ENCODE data around the gene NCKAP5.
"Not testable (repeated sequence)": the region's sequence is repeated elsewhere in the genome, so short reads cannot be mapped to it uniquely, and the experiment has no call there.

Gene NCKAP5

DNA sequence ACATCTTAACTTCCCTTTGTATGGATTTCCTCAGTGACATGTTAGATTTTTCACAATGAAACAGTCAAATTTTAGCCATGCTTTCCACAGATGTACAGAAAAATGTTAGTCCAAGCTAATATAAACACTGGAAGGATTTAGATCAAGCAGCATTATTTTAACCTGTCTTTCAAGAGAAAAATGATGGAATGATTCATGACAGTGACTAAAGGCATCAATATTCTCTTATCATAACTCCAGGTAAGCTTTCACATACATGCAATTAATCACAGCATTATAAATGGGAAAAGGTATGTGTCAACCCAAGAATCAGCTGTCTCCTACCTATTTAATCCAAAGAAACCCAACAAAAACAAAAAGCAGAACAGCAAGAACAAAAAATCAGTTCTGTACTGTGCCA, 92.7 kb downstream of the NCKAP5 start:
- no peaks in the 10 kb centered on the region for H3K79me2 ChIP-seq (ENCODE audit: insufficient read depth, low read length)
- no peak overlapping the region for H3K9ac ChIP-seq (ENCODE audit: low read length)
- no peak overlapping the region for H2AFZ ChIP-seq (ENCODE audit: low read length)
- H3K36me3 ChIP-seq (ENCODE audit: insufficient read depth, low read length) = no peaks in the 10 kb centered on the region
- no peaks in the 10 kb centered on the region for H3K27me3 ChIP-seq (ENCODE audit: insufficient read depth, low read length)
- TF ChIP-seq EZH2 (IDR thresholded peaks at IDR 0.05; ENCODE audit: borderline replicate concordance, low read length) = no peak
- TF ChIP-seq, protein P1, sequence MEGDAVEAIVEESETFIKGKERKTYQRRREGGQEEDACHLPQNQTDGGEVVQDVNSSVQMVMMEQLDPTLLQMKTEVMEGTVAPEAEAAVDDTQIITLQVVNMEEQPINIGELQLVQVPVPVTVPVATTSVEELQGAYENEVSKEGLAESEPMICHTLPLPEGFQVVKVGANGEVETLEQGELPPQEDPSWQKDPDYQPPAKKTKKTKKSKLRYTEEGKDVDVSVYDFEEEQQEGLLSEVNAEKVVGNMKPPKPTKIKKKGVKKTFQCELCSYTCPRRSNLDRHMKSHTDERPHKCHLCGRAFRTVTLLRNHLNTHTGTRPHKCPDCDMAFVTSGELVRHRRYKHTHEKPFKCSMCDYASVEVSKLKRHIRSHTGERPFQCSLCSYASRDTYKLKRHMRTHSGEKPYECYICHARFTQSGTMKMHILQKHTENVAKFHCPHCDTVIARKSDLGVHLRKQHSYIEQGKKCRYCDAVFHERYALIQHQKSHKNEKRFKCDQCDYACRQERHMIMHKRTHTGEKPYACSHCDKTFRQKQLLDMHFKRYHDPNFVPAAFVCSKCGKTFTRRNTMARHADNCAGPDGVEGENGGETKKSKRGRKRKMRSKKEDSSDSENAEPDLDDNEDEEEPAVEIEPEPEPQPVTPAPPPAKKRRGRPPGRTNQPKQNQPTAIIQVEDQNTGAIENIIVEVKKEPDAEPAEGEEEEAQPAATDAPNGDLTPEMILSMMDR (IDR thresholded peaks at IDR 0.05; ENCODE audit: low read length) = no peak
- no peak overlapping the region for H3K4me3 ChIP-seq (ENCODE audit: low read depth, low read length, poor library complexity, severe bottlenecking)
- no peak overlapping the region for H3K4me2 ChIP-seq (ENCODE audit: low read length)
- H3K9me3 ChIP-seq (ENCODE audit: low read length) = no peaks in the 10 kb centered on the region
- H3F3A ChIP-seq (ENCODE audit: insufficient read depth, low read length) = no peaks in the 10 kb centered on the region
- H3K4me1 ChIP-seq (ENCODE audit: insufficient read depth, low read length, severe bottlenecking) = no peaks in the 10 kb centered on the region
- no peaks in the 10 kb centered on the region for H4K20me1 ChIP-seq (ENCODE audit: insufficient read depth, low read length)
- no peaks in the 10 kb centered on the region for H3K9me2 ChIP-seq (ENCODE audit: low read depth, low read length)
- H3K27ac ChIP-seq (ENCODE audit: low read depth, low read length, poor library complexity, severe bottlenecking) = no peak overlapping the region

DNA sequence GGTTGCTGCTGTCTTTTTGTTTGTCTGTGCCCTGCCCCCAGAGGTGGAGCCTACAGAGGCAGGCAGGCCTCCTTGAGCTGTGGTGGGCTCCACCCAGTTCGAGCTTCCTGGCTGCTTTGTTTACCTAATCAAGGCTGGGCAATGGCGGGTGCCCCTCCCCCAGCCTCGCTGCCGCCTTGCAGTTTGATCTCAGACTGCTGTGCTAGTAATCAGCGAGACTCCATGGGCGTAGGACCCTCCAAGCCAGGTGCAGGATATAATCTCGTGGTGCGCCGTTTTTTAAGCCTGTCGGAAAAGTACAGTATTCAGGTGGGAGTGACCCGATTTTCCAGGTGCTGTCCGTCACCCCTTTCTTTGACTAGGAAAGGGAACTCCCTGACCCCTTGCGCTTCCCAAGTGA, 97.8 kb downstream of the NCKAP5 start:
- not testable (repeated sequence) for H4K20me1 ChIP-seq (ENCODE audit: insufficient read depth, low read length); H3K79me2 ChIP-seq (ENCODE audit: insufficient read depth, low read length); H3K4me2 ChIP-seq (ENCODE audit: low read length); H3F3A ChIP-seq (ENCODE audit: insufficient read depth, low read length); H3K9me3 ChIP-seq (ENCODE audit: low read length); H2AFZ ChIP-seq (ENCODE audit: low read length); H3K4me1 ChIP-seq (ENCODE audit: insufficient read depth, low read length, severe bottlenecking); H3K9ac ChIP-seq (ENCODE audit: low read length); H3K27me3 ChIP-seq (ENCODE audit: insufficient read depth, low read length); H3K4me3 ChIP-seq (ENCODE audit: low read depth, low read length, poor library complexity, severe bottlenecking); H3K36me3 ChIP-seq (ENCODE audit: insufficient read depth, low read length); H3K27ac ChIP-seq (ENCODE audit: low read depth, low read length, poor library complexity, severe bottlenecking); H3K9me2 ChIP-seq (ENCODE audit: low read depth, low read length)

DNA sequence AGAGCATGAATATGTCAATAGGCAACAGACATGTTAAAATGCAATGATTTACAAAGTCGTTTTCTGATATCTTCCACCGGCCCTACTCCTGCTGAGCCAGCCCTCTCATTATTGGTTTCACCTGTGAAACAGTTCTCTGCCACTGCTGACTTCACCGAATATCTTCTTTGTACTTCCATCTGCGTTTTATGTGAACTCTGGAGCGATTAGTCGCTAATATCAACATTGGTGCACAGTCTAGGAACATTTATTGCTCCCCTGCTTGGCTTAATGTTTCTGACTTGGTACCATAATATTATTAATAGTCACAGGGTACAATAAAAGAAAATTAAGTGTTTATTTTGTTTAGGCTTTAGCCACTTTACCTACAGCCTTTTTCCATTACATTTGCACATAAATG, 105.5 kb downstream of the NCKAP5 start:
- no peak overlapping the region for H3K9ac ChIP-seq (ENCODE audit: low read length)
- no peaks in the 10 kb centered on the region for H3K27me3 ChIP-seq (ENCODE audit: insufficient read depth, low read length)
- H3K4me3 ChIP-seq (ENCODE audit: low read depth, low read length, poor library complexity, severe bottlenecking) = no peak overlapping the region
- H3K36me3 ChIP-seq (ENCODE audit: insufficient read depth, low read length) = no peaks in the 10 kb centered on the region
- H2AFZ ChIP-seq (ENCODE audit: low read length) = no peak overlapping the region
- H3F3A ChIP-seq (ENCODE audit: insufficient read depth, low read length) = no peaks in the 10 kb centered on the region
- H3K27ac ChIP-seq (ENCODE audit: low read depth, low read length, poor library complexity, severe bottlenecking) = no peak overlapping the region
- H3K4me2 ChIP-seq (ENCODE audit: low read length) = no peak overlapping the region
- H3K79me2 ChIP-seq (ENCODE audit: insufficient read depth, low read length) = no peaks in the 10 kb centered on the region
- H4K20me1 ChIP-seq (ENCODE audit: insufficient read depth, low read length) = no peaks in the 10 kb centered on the region
- no peaks in the 10 kb centered on the region for H3K9me3 ChIP-seq (ENCODE audit: low read length)
- no peaks in the 10 kb centered on the region for H3K4me1 ChIP-seq (ENCODE audit: insufficient read depth, low read length, severe bottlenecking)
- TF ChIP-seq EZH2 (IDR thresholded peaks at IDR 0.05; ENCODE audit: borderline replicate concordance, low read length) = no peak
- TF ChIP-seq, protein P1 (IDR thresholded peaks at IDR 0.05; ENCODE audit: low read length) = no peak
- no peaks in the 10 kb centered on the region for H3K9me2 ChIP-seq (ENCODE audit: low read depth, low read length)

DNA sequence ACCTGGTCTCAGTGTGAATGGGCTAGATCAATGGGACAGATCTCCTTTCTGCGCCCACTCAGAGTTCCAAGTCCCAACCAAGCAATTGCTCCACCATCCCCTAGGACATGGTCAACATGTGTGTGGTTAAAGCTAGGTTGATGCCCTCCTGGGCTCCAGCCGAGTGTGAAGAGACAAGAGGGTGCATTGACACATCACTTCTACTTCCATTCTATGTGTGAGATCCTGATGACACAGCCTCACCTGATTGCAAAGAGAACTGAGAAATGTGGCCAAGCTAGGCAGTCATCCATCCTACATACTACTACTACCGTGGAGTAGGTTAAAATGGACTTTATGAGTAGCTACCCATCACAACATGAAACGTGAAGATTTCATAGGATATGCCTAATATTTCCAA, 106.8 kb downstream of the NCKAP5 start:
- H3K9ac ChIP-seq (ENCODE audit: low read length) = no peak overlapping the region
- H3K4me3 ChIP-seq (ENCODE audit: low read depth, low read length, poor library complexity, severe bottlenecking) = no peak overlapping the region
- no peaks in the 10 kb centered on the region for H3F3A ChIP-seq (ENCODE audit: insufficient read depth, low read length)
- no peak for TF ChIP-seq EZH2 (IDR thresholded peaks at IDR 0.05; ENCODE audit: borderline replicate concordance, low read length)
- TF ChIP-seq, protein P1 (IDR thresholded peaks at IDR 0.05; ENCODE audit: low read length) = no peak
- no peaks in the 10 kb centered on the region for H3K36me3 ChIP-seq (ENCODE audit: insufficient read depth, low read length)
- H3K4me1 ChIP-seq (ENCODE audit: insufficient read depth, low read length, severe bottlenecking) = no peaks in the 10 kb centered on the region
- H3K27ac ChIP-seq (ENCODE audit: low read depth, low read length, poor library complexity, severe bottlenecking) = no peak overlapping the region
- H3K79me2 ChIP-seq (ENCODE audit: insufficient read depth, low read length) = no peaks in the 10 kb centered on the region
- no peak overlapping the region for H2AFZ ChIP-seq (ENCODE audit: low read length)
- H3K9me3 ChIP-seq (ENCODE audit: low read length) = no peaks in the 10 kb centered on the region
- H3K27me3 ChIP-seq (ENCODE audit: insufficient read depth, low read length) = no peaks in the 10 kb centered on the region
- H4K20me1 ChIP-seq (ENCODE audit: insufficient read depth, low read length) = no peaks in the 10 kb centered on the region
- H3K9me2 ChIP-seq (ENCODE audit: low read depth, low read length) = no peaks in the 10 kb centered on the region
- no peak overlapping the region for H3K4me2 ChIP-seq (ENCODE audit: low read length)
